H1 (cell line): ENCODE measurements around the gene CORO2B. TPM values are rescaled to one million over a fixed set of nuclear protein-coding genes. Genes with fewer than 3 reads are reported as not detected.

ENCODE experiments used
- EP300 ChIP-seq, 2 experiments: IDR thresholded peaks; 1 replicate in 1 of 2; 2 replicates in 1 of 2; pipeline ENCODE4 v1.6.1; 2011 to 2012; ENCODE audit warnings: low read depth in 2 of 2, low read length in 2 of 2, mild to moderate bottlenecking in 2 of 2, borderline replicate concordance in 1 of 2, inconsistent platforms in 1 of 2, moderate library complexity in 1 of 2
- GABPA ChIP-seq: IDR thresholded peaks from 2 replicates; pipeline ENCODE4 v1.6.1; 2011; ENCODE audit warnings: mild to moderate bottlenecking, low read length, moderate library complexity, borderline replicate concordance; ENCODE audit not compliant: insufficient read depth
- RFX5 ChIP-seq: IDR thresholded peaks from 2 replicates; pipeline ENCODE4 v1.6.1; 2011; ENCODE audit warnings: low read depth, low read length, improper control_type of control experiment, borderline replicate concordance
- SP1 ChIP-seq: IDR thresholded peaks from 2 replicates; pipeline ENCODE4 v1.6.1; 2011; ENCODE audit warnings: low read depth, low read length
- TCF12 ChIP-seq: IDR thresholded peaks from 2 replicates; pipeline ENCODE4 v1.6.1; 2011; ENCODE audit warnings: low read depth, mild to moderate bottlenecking, low read length
- polyA plus RNA-seq, 7 experiments: library from polyadenylated mRNA; depleted of rRNA in 3 of 7; stranded (reverse) in 5 of 7; unstranded in 2 of 7; fragments of >200 nt in 5 of 7; fragments of 200-250 nt in 2 of 7; gene quantifications; 1 replicate in 5 of 7; 2 replicates in 1 of 7; 4 replicates in 1 of 7; pipeline versions ENCODE4 v1.2.1 to v1.2.3, GENCODE V29; 2011 to 2013; ENCODE audit warnings: missing spikeins in 2 of 7, mixed read lengths in 2 of 7
- total RNA-seq: library from RNA; stranded (reverse); fragmentation: NEBNext Ultra II Directional; extraction: Animal tissue kit (Norgen Biotek cat#: 25700); gene quantifications from 2 replicates; pipeline ENCODE4 v1.2.1, GENCODE V29; 2021
- TF ChIP-seq, protein P1 (sequence below), 3 experiments: IDR thresholded peaks; 1 replicate in 2 of 3; 2 replicates in 1 of 3; pipeline versions ENCODE4 v1.5.1 to v1.6.1; 2011; ENCODE audit warnings: low read length in 3 of 3, mild to moderate bottlenecking in 3 of 3, inconsistent platforms in 2 of 3, low read depth in 1 of 3, moderate library complexity in 1 of 3; ENCODE audit not compliant: insufficient read depth in 1 of 3; ENCODE audit errors: control extremely low read depth in 1 of 3

Gene CORO2B
- total and polyA plus RNA-seq, 2 of the 8 experiments (the other 6 are each of a cell fraction or from before 2014, with no cell fraction given): 3.4 to 6.7 TPM

- no peak for TF ChIP-seq RFX5
- no peak for TF ChIP-seq SP1
- no peak for TF ChIP-seq EP300 (IDR thresholded peaks at IDR 0.05; ENCODE audit: borderline replicate concordance in 1 of 2, low read depth in 2 of 2, low read length in 2 of 2)
- no peak for TF ChIP-seq TCF12
- no peak for TF ChIP-seq GABPA
- TF ChIP-seq, protein P1, sequence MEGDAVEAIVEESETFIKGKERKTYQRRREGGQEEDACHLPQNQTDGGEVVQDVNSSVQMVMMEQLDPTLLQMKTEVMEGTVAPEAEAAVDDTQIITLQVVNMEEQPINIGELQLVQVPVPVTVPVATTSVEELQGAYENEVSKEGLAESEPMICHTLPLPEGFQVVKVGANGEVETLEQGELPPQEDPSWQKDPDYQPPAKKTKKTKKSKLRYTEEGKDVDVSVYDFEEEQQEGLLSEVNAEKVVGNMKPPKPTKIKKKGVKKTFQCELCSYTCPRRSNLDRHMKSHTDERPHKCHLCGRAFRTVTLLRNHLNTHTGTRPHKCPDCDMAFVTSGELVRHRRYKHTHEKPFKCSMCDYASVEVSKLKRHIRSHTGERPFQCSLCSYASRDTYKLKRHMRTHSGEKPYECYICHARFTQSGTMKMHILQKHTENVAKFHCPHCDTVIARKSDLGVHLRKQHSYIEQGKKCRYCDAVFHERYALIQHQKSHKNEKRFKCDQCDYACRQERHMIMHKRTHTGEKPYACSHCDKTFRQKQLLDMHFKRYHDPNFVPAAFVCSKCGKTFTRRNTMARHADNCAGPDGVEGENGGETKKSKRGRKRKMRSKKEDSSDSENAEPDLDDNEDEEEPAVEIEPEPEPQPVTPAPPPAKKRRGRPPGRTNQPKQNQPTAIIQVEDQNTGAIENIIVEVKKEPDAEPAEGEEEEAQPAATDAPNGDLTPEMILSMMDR (IDR thresholded peaks at IDR 0.05; ENCODE audit: control extremely low read depth in 1 of 3, insufficient read depth in 1 of 3, low read depth in 1 of 3, low read length in 3 of 3): no peak
Observed at GRCh38 chr15:68751622-68752021, 172.8 kb downstream of the CORO2B start (continued).
